Loucy (cell line): ENCODE data around the gene ZNF121.

Experiments
- EZH2phosphoT487 ChIP-seq: fragments of 200-600 bp; IDR thresholded peaks from 2 replicates; pipeline ENCODE4 v1.6.1; 2018; ENCODE audit warnings: antibody characterized with exemption, mild to moderate bottlenecking, moderate library complexity, borderline replicate concordance
- TF ChIP-seq, protein P1 (sequence below): fragments of 200-600 bp; sonication (generic); conservative IDR thresholded peaks from 2 replicates; pipeline ENCODE4 v1.5.1; 2014; ENCODE audit warnings: mild to moderate bottlenecking, antibody characterized with exemption, low read length

DNA sequence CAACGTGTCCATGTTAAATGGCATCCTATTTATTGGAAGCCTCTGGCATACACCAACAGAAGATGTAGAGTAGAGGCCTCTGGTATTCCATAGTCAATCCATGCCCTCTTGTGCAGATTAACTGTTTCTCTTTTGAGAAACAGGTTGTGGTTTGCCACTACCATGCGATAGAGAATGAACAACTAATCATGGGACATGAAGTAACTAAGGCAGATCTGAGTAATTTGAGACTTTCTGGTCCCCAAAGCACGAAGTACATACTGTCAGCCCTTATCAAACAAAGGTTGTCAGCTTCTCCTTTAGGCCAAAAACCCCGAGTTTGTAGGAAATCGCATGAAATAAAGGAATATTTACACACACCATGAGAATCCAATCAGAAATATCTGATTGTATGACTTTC lies 3.6 kb downstream of the ZNF121 start:
- TF ChIP-seq, protein P1, sequence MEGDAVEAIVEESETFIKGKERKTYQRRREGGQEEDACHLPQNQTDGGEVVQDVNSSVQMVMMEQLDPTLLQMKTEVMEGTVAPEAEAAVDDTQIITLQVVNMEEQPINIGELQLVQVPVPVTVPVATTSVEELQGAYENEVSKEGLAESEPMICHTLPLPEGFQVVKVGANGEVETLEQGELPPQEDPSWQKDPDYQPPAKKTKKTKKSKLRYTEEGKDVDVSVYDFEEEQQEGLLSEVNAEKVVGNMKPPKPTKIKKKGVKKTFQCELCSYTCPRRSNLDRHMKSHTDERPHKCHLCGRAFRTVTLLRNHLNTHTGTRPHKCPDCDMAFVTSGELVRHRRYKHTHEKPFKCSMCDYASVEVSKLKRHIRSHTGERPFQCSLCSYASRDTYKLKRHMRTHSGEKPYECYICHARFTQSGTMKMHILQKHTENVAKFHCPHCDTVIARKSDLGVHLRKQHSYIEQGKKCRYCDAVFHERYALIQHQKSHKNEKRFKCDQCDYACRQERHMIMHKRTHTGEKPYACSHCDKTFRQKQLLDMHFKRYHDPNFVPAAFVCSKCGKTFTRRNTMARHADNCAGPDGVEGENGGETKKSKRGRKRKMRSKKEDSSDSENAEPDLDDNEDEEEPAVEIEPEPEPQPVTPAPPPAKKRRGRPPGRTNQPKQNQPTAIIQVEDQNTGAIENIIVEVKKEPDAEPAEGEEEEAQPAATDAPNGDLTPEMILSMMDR, result no peak
- TF ChIP-seq EZH2phosphoT487, result no peak
